GM21360 (cell line): Measurements from ENCODE around the gene FAM169A.
"Not testable (repeated sequence)": the region's sequence is repeated elsewhere in the genome, so short reads cannot be mapped to it uniquely, and the experiment has no call there.

Experiments
- ATAC-seq: cut with Tn5 transposase; IDR thresholded peaks from one replicate; pipeline ENCODE4 v1.9.1; 2021; ENCODE audit warnings: mild to moderate bottlenecking, moderate library complexity; ENCODE audit not compliant: unreplicated experiment

FAM169A gene

GRCh38 chr5:74801941-74802340 lies 64.2 kb downstream of the FAM169A start:
- no peak for ATAC-seq

GRCh38 chr5:74801197-74801596 lies 65.0 kb downstream of the FAM169A start:
- ATAC-seq, result no peak

- ATAC-seq, result no peak
Measured at GRCh38 chr5:74798977-74799911, 66.9 kb downstream of the FAM169A start.

- not testable (repeated sequence) for ATAC-seq
Measured at GRCh38 chr5:74791669-74792068, 74.5 kb downstream of the FAM169A start.

GRCh38 chr5:74787424-74787823 lies 78.8 kb downstream of the FAM169A start:
- ATAC-seq, result no peak

- no peak for ATAC-seq
Measured at GRCh38 chr5:74786851-74787250, 79.3 kb downstream of the FAM169A start.

- ATAC-seq, result no peak
Measured at GRCh38 chr5:74778609-74779008, 87.6 kb downstream of the FAM169A start.

- ATAC-seq, result no peak
Measured at GRCh38 chr5:74772359-74772758, 93.8 kb downstream of the FAM169A start.

GRCh38 chr5:74767579-74767913 lies 98.6 kb downstream of the FAM169A start:
- ATAC-seq, result peak; percentile 7

- peak; percentile 82 for ATAC-seq
Measured at GRCh38 chr5:74766849-74767578, 99.2 kb downstream of the FAM169A start, which contains the start of the genes GFM2 and NSA2. Gene GFM2 (minus strand): TSS chr5:74767117. CDS start chr5:74763742, 3,375 bp downstream. Gene NSA2 (plus strand): TSS chr5:74767249. CDS start chr5:74767361, 112 bp downstream.

- peak; percentile 34 for ATAC-seq
Measured at GRCh38 chr5:74766418-74766848, 99.8 kb downstream of the FAM169A start.

- no peak for ATAC-seq
Measured at GRCh38 chr5:74765929-74766328, 100.3 kb downstream of the FAM169A start.

- ATAC-seq, result no peak
Measured at GRCh38 chr5:74765201-74765600, 101.0 kb downstream of the FAM169A start.

GRCh38 chr5:74763504-74763903 lies 102.7 kb downstream of the FAM169A start:
- ATAC-seq, result no peak

GRCh38 chr5:74762599-74762998 lies 103.6 kb downstream of the FAM169A start:
- no peak for ATAC-seq

GRCh38 chr5:74761241-74761640 lies 104.9 kb downstream of the FAM169A start:
- ATAC-seq, result no peak

GRCh38 chr5:74748742-74749141 lies 117.4 kb downstream of the FAM169A start:
- not testable (repeated sequence) for ATAC-seq

- ATAC-seq, result no peak
Measured at GRCh38 chr5:74738406-74738805, 127.8 kb downstream of the FAM169A start.

GRCh38 chr5:74736759-74737158 lies 129.4 kb downstream of the FAM169A start:
- ATAC-seq, result no peak
